Subcutaneous abdominal adipose tissue (tissue), 5 donors: ENCODE measurements around the gene S100A16.

ENCODE experiments used
- H3K27ac ChIP-seq: one replicate; pipeline ENCODE4 v1.7.0; 2013; ENCODE audit warnings: low read depth, mild to moderate bottlenecking, inconsistent platforms, low read length, moderate library complexity
- H3K27me3 ChIP-seq, 5 donors: one replicate each; pipeline ENCODE4 v1.7.0; 2013; ENCODE audit warnings: low read length in 5 of 5, inconsistent platforms in 1 of 5; ENCODE audit not compliant: control insufficient read depth in 5 of 5, insufficient read depth in 4 of 5
- H3K36me3 ChIP-seq, 5 donors: one replicate each; pipeline ENCODE4 v1.7.0; 2013; ENCODE audit warnings: low read length in 5 of 5; ENCODE audit not compliant: control insufficient read depth in 5 of 5, insufficient read depth in 5 of 5
- H3K4me1 ChIP-seq, 5 donors: one replicate each; pipeline ENCODE4 v1.7.0; 2013; ENCODE audit warnings: low read length in 5 of 5, mild to moderate bottlenecking in 3 of 5, moderate library complexity in 1 of 5; ENCODE audit not compliant: control insufficient read depth in 5 of 5, insufficient read depth in 5 of 5
- H3K4me3 ChIP-seq, 5 donors: one replicate each; pipeline ENCODE4 v1.7.0; 2013; ENCODE audit warnings: low read length in 5 of 5, low read depth in 1 of 5
- H3K9ac ChIP-seq, 5 donors: one replicate each; pipeline ENCODE4 v1.7.0; 2013; ENCODE audit warnings: low read length in 5 of 5, mild to moderate bottlenecking in 4 of 5, moderate library complexity in 3 of 5
- H3K9me3 ChIP-seq, 5 donors: one replicate each; pipeline ENCODE4 v1.7.0; 2013; ENCODE audit warnings: low read length in 5 of 5; ENCODE audit not compliant: control insufficient read depth in 5 of 5
- donor health status: healthy.
- donor health status: healthy.
- donor health status: healthy.
- donor health status: healthy.
- donor health status: healthy.

Gene S100A16

GRCh38 chr1:153629971-153630370, 17.0 kb upstream of the S100A16 start:
- Histone ChIP-seq H3K9ac (peak overlapping the region in 1 of 5 donors; percentile 35), H3K36me3 (peaks cover 0 to 6% (median 4%) of the 10 kb centered on the region in 5 donors), H3K4me1 (peaks cover 9 to 73% (median 53%) of the 10 kb centered on the region in 5 donors), H3K4me3 (no peak overlapping the region), H3K9me3 (no peaks in the 10 kb centered on the region), H3K27me3 (no peaks in the 10 kb centered on the region), H3K27ac (peak overlapping the region; percentile 44)

DNA sequence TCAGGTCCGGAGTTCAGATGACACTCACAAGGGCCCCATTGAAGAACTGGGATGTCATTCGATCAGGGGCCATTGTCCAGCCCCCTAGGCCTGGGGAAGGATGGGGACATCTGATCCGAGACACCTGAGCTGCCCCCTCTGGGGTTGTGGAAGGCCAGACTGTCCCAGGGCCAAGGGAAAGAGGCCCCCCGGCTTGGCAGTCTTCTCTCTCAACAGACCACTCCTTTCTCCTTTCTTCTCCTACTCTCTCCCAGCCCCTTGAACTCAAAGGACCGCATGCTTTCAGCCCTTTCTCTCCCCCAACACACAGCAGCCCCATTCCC, 16.4 kb upstream of the S100A16 start:
- no peaks in the 10 kb centered on the region for H3K9me3 ChIP-seq
- no peaks in the 10 kb centered on the region for H3K27me3 ChIP-seq
- H3K4me3 ChIP-seq: no peak overlapping the region
- peaks cover 0 to 9% (median 4%) of the 10 kb centered on the region in 5 donors for H3K36me3 ChIP-seq
- peaks cover 9 to 77% (median 53%) of the 10 kb centered on the region in 5 donors for H3K4me1 ChIP-seq
- H3K27ac ChIP-seq: peak overlapping the region; percentile 94
- peak overlapping the region in 1 of 5 donors; percentile 42 for H3K9ac ChIP-seq

DNA sequence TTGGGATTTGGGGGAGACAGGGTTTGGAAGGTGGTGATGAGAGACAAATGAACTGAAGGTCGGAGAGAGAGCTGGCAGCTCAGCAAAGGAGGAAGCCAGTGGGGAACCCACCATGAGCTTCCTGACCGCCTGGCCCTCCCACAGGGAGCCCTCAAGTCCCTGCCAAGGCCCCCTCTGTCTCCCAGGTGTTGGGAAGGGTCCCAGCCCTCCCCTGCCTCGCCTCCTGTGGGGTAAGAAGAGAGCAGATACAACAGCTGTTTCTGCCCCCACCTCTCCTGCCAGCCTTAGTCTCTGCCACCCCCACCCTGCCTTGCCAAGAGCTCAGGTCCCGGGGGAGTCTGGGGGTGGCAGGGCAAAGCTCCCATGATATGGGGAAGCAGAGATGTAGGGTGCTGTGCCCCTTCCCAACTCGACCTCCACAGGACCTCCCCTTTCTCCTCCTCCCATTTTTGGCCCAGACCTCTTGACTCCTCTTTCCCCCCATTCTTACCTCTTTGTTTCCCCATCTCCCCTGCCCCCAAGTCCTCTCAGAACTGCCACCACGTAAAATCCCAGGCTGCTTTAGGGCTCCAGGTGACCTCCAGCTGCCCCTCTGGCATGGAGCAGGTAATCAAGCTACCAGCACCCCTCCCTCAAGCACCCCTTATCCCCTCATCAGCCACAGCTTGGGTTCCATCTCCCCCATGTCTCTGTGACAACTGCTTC, 15.9 kb upstream of the S100A16 start:
- Histone ChIP-seq H3K9ac (peak overlapping the region in 3 of 5 donors; percentile 4 to 42 (median 33)), H3K27me3 (no peaks in the 10 kb centered on the region), H3K27ac (peak overlapping the region; percentile 94), H3K4me3 (no peak overlapping the region), H3K9me3 (no peaks in the 10 kb centered on the region), H3K4me1 (peaks cover 9 to 82% (median 58%) of the 10 kb centered on the region in 5 donors), H3K36me3 (peaks cover 0 to 13% (median 4%) of the 10 kb centered on the region in 5 donors)

- Histone ChIP-seq H3K27ac (peak within 1 kb of the TSS; percentile 94), H3K4me1 (peaks cover 6 to 81% (median 57%) of the 10 kb centered on the region in 5 donors), H3K9ac (peak within 1 kb of the TSS; percentile 77 to 89 (median 86)), H3K27me3 (no peaks in the 10 kb centered on the region), H3K9me3 (no peaks in the 10 kb centered on the region), H3K4me3 (peak within 1 kb of the TSS; percentile 63 to 87 (median 73)), H3K36me3 (peaks cover 0 to 15% (median 4%) of the 10 kb centered on the region in 5 donors)
Observed at GRCh38 chr1:153627715-153628626, 15.0 kb upstream of the S100A16 start, which contains the start of gene S100A1. TSS of gene S100A1 (plus strand) at chr1:153628434. CDS start at chr1:153630522, 2,088 bp downstream.

- peak within 1 kb of the TSS; percentile 94 for H3K27ac ChIP-seq
- peaks cover 0 to 23% (median 6%) of the 10 kb centered on the region in 5 donors for H3K36me3 ChIP-seq
- peak within 1 kb of the TSS; percentile 77 to 89 (median 86) for H3K9ac ChIP-seq
- H3K9me3 ChIP-seq: no peaks in the 10 kb centered on the region
- H3K4me3 ChIP-seq: peak within 1 kb of the TSS; percentile 63 to 87 (median 73)
- H3K4me1 ChIP-seq: peaks cover 6 to 83% (median 65%) of the 10 kb centered on the region in 5 donors
- no peaks in the 10 kb centered on the region for H3K27me3 ChIP-seq
Observed at GRCh38 chr1:153626904-153627714, 14.2 kb upstream of the S100A16 start, which contains the start of gene S100A13. TSS of gene S100A13 (minus strand) at chr1:153627505. CDS start at chr1:153626472, 1,033 bp downstream.

DNA sequence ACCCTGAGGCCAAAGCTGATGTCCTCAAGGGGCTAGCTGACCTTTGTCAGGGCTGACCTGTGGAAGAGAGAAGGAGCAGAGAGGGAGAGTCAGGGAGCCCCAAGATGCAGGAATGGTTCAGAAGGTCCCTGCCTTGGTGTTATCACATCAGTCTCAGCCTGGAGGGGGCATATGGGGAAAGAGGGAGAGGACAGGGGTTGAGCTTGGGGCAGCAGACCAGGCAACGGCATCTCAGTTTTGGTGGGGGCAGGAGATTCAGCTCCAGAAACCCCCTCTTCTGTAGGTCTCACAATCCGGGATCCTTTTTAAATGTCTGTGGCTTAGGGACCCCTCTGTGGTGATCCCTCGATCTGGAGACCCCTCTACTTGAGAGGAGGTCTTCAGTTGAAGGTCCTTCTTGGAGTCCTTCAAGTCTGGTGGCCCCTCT, 13.6 kb upstream of the S100A16 start:
- peaks cover 6 to 84% (median 66%) of the 10 kb centered on the region in 5 donors for H3K4me1 ChIP-seq
- H3K27me3 ChIP-seq: no peaks in the 10 kb centered on the region
- no peaks in the 10 kb centered on the region for H3K9me3 ChIP-seq
- peak overlapping the region; percentile 77 to 89 (median 86) for H3K9ac ChIP-seq
- H3K4me3 ChIP-seq: peak overlapping the region; percentile 63 to 87 (median 73)
- H3K36me3 ChIP-seq: peaks cover 0 to 24% (median 6%) of the 10 kb centered on the region in 5 donors
- peak overlapping the region; percentile 94 for H3K27ac ChIP-seq

- peaks cover 0 to 30% (median 6%) of the 10 kb centered on the region in 5 donors for H3K36me3 ChIP-seq
- peak overlapping the region in 3 of 5 donors; percentile 3 to 87 (median 81) for H3K4me3 ChIP-seq
- no peaks in the 10 kb centered on the region for H3K27me3 ChIP-seq
- H3K9ac ChIP-seq: peak overlapping the region in 1 of 5 donors; percentile 31
- H3K27ac ChIP-seq: peak overlapping the region; percentile 94
- H3K9me3 ChIP-seq: no peaks in the 10 kb centered on the region
- peaks cover 6 to 77% (median 60%) of the 10 kb centered on the region in 5 donors for H3K4me1 ChIP-seq
Observed at GRCh38 chr1:153624965-153625611, 12.2 kb upstream of the S100A16 start.

DNA sequence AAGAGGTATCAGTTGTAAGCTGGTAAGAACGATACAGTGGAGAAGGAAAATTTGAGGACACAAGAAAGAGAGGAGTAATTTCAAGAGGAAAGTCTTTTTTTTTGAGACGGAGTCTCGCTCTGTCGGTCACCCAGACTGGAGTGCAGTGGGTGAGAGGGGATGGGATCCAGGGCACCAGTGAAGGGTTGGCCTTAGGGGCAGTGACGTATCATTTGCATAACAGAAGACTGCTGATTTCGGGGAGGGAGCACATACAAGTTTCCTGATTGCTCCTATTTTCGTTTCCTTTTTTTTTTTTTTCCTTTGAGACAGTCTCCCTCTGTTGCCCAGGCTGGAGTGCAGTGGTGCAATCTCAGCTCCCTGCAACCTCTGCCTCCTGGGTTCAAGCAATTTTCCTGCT, 10.2 kb upstream of the S100A16 start:
- peaks cover 6 to 59% (median 51%) of the 10 kb centered on the region in 5 donors for H3K4me1 ChIP-seq
- H3K4me3 ChIP-seq: peak overlapping the region in 1 of 5 donors; percentile 32
- no peaks in the 10 kb centered on the region for H3K9me3 ChIP-seq
- H3K27ac ChIP-seq: peak overlapping the region; percentile 94
- peak overlapping the region in 3 of 5 donors; percentile 23 to 67 (median 53) for H3K9ac ChIP-seq
- H3K27me3 ChIP-seq: no peaks in the 10 kb centered on the region
- peaks cover 0 to 43% (median 19%) of the 10 kb centered on the region in 5 donors for H3K36me3 ChIP-seq

DNA sequence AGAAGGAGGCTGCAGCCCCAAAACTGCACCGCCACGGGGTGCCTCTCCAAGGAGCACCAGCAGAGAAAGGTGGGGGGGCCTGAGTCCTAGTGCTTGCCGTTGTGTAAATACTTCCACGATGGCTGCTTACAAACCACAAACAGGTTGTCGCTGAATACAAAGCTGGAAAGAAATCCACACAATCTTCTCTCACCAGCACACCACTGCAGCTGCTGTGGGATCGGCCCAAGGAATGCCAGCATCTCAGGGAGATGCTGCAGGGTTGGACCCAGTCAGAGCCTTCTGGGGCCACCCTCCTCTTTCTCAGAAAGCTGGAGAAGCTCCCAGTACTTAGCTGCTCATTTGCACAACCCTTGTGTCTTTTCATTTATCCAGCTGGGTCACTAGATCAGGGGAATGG, 6.2 kb upstream of the S100A16 start:
- Histone ChIP-seq H3K36me3 (peaks cover 0 to 39% (median 15%) of the 10 kb centered on the region in 5 donors), H3K27ac (no peak overlapping the region), H3K9ac (no peak overlapping the region), H3K27me3 (no peaks in the 10 kb centered on the region), H3K9me3 (no peaks in the 10 kb centered on the region), H3K4me1 (peaks cover 5 to 44% (median 41%) of the 10 kb centered on the region in 5 donors), H3K4me3 (no peak overlapping the region)
